GOT3 (cell line): Measurements from ENCODE around the gene USP49.

Experiments
- DNase-seq: peaks from one replicate; lab custom pipeline; 2025; ENCODE audit warnings: mixed read lengths; lab: John Stamatoyannopoulos, UW

Gene USP49

DNA sequence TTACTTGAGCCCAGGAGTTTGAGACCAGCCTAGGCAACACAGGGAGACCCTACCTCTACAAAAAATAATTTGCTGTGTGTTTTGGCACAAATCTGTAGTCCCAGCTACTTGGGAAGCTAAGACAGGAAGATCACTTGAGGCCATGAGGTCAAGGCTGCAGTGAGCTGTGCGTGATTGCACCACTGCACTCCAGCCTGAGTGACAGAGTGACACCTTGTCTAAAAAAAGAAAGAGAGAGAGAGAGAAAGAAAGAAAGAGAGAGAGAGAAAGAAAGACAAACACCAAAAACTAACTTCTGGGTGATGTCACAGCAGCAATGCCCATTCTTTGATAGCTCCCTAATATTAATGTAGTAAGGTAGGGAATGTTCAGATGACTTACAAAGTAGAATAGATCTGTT lies 20.4 kb downstream of the USP49 start:
- no peak for DNase-seq

DNA sequence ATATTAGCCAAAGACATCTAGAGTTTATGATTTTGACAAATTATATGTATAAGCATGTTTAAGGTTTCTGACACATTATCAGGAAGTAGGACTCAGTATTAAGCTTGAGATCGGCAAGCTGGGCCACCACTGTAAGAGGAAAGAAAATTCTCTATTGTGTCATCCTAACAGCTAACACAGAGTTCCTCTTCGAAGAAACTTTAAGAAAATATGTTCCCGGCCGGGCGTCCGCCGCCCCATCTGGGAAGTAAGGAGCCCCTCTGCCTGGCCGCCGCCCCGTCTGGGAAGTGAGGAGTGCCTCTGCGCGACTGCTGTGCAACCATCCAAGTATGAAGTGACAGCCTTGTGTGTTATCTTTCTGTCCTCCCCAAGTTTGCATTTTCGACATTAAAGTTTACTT lies 23.0 kb downstream of the USP49 start:
- DNase-seq, result no peak

DNA sequence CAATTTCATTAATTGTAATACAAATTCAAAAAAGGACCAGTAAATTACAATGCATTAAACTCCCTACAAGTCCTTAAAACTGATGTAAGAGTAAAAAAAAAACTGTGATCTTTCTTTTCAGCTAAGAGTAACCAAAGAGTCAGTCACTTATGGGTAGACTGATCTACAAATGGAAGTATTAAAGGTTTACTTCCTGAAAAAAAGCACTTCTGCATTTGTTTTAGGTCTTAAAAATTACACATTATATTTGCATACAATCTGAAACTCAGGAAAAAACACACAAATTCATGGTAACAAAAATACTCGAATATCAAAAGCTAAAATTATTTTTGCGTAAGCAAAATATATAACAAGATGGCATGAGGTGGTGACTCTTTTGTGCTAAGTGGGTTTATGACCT lies 23.5 kb downstream of the USP49 start:
- DNase-seq, result no peak

DNA sequence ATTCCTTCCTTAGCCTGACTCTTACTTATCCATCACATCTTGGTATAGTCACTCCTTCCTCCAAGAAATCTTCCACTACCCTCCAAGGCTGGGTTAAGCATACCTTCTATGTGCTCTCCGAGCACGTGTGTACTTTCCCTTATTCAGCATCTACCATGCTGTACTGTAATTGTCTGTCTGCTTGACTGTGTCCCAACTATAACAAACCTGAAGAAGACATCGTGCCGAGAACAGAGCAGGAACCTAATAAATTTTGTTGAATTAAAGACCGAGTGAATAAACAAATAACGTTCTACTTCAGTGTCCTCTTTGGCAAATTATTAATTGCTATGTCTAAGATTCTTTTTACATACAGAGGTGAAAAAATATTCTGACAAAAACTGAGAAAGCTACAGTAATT lies 35.8 kb downstream of the USP49 start:
- no peak for DNase-seq

DNA sequence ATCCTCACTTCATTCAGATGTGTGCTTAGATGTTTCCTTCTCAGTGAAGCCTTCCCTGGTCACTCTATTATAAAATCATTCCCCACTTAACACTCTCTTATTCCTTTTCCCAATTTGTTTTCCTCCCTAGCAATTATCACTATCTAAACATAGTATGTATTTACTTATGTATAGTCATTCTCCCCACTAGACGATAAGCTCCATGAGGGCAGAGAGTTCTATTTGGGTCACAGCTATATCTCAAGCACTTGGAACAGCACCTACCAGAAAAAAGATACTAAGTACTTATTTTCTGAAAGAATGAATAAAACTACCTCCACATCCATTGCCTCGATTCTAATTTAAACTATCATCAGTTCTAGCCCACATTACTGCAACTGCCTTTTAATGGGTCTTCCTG lies 36.5 kb downstream of the USP49 start:
- no peak for DNase-seq

DNA sequence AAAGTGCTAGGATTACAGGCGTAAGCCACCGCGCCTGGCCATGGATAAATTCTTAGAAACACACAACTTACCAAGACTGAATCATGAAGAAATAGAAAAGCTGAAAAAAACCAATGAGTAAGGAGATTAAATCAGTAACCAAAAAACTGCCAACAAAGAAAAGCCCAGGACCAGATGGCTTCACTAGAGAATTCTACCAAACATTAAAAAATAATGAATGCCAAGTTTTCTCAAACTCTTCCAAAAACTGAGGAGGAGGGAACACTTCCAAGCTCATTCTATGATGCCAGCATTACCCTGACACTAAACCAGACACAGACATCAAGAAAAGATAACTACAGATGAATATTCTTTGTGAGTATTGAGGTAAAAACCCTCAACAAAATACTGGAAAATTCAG lies 44.3 kb downstream of the USP49 start:
- no peak for DNase-seq

DNA sequence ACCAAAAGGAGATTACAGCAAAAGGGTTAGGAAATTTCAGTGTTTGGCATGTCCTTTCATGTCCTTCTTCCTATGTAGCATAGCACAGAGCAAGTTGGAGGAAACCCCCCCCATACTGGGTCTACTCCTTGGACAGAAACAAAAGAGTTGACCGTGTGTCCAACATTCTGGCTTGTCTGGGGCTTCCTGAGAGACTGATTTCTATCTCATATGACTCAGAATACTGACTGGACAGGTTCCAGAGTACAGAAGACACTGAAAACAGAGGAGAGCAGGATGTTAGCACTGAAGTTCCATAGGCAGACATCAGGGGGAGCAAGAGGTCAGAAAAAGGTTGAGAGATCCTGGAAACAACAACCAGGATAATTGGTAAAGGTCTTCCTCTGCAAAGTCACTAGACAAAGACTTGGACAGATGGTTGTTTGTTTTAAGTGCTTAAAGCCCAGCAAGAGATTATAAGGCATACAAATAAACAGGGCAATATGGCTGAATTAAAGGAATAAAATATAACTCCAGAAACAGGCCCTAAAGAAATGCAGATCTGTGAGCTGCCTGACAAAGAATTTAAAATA lies 48.4 kb downstream of the USP49 start:
- DNase-seq, result peak; percentile 15

DNA sequence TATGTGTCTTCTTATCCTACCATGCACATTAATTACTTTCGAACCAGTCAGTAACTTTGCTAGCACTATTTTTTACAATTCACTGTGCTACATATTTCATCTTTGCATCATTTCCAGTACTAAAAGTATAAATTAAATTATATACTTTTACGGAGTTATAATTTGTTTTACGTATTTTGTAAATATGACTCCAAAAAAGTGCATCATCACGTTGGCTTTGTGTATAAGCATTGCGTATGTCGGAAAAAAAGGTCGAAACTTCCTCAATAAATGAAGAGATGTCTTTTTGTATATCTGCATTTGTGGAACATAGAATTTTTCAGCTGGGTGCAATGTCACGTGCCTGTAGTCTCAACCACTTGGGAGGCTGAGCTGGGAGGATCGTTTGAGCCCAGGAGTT lies 52.0 kb downstream of the USP49 start:
- DNase-seq, result no peak

DNA sequence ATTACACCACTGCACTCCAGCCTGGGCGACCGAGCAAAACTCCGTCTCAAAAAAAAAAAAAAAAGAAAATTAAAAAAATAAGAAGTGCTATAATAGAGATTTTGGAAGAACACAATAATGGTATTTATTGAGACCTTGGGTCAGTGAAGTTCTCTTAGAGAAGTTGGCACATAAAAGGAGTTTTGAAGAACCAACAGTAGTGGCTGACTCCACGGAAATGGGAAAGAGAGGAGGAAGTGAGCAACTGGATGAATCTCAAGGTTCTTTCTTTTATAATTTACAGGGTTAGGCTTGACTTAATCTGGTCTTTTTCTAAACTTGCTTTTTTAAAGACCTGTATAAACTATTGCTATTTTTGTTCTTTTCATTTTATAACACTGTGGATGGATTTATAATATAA lies 54.8 kb downstream of the USP49 start:
- no peak for DNase-seq

DNA sequence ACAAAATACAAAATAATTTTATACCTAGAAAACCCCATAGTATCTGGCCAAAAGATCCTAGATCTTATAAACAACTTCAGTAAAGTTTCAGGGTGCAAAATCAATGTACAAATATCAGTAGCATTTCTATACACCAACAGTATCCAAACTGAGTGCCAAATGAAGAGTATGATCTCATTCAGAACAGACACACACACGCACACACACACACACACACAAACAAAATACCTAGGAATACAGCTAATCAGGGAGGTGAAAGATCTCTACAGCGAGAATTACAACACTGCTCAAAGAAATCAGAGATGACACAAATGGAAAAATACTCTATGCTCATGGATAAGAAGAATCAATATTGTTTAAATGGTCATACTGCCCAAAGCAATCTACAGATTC lies 58.5 kb downstream of the USP49 start:
- no peak for DNase-seq

DNA sequence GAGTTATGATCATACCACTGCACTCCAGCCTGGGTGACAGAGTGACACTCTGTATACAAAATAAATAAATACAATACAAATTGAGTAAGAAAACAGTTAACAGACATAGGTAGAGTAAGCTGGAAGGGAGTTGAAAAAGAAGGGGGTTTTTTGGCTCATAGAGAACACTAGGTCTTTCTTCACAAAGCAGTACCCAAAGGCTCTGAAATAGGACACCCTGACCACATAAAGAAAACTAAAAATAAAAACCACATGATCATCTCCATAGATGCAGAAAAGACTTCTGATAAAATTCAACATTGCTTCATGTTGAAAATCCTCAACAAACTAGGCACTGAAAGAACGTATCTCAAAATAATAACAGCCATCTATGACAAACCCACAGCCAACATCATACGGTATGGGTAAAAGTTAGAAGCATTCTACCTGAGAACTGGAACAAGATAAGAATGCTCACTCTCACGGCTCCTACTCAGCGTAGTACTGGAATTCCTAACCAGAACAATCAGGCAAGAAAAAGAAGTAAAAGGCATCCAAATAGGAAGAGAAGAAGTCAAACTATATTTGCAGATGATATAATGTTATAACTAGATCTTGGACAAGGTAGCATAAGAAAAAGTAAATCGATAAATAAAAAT lies 59.0 kb downstream of the USP49 start:
- DNase-seq, result no peak

DNA sequence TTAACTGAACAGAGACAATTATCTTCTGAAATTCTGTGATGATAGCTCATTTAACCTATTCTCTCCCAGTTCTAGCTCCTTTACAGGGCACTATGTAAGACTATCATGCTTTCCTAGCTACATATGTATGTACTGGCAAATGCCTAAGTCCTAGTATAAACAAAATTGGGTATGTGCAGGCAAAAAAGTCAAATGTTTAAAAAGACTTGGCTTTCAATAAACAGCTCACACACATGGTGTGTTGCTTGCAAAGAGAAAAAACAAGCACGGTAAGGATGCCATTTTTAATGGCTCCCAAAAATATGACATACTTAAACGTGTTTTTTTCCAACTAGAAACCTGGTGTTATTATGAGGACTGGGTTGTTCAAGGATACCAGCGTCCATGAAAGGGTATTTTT lies 62.9 kb downstream of the USP49 start:
- no peak for DNase-seq

DNA sequence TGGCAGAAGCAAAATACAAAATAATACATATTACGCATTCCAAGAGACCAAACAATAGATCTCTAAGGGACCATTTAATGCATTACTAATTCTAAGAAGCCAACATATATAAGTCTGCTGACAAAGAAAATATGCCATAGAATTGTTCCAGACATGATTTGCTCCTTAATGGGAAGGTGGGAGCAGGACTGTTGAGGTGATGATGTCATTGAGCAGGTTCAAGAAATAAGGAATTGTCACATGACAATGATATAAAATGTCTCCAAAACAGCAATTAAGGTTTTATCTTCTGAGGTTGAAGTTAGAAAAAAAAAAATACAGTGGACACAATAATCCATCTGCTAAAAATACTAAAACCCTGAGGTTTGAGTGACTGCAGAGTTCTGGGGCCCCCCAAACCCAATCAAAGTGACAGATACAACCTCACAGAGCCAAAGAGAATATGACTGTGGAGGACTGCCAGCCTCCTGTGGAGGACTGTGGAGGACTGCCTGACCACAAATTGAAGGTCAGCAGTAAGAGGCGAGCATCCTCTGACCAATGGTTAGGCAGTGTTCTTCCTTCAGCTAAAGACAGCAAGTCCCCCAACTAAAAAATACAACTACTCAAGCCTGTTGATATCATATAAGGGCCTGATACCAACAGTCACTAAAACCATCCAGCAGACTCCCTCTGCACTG lies 68.7 kb downstream of the USP49 start:
- no peak for DNase-seq

DNA sequence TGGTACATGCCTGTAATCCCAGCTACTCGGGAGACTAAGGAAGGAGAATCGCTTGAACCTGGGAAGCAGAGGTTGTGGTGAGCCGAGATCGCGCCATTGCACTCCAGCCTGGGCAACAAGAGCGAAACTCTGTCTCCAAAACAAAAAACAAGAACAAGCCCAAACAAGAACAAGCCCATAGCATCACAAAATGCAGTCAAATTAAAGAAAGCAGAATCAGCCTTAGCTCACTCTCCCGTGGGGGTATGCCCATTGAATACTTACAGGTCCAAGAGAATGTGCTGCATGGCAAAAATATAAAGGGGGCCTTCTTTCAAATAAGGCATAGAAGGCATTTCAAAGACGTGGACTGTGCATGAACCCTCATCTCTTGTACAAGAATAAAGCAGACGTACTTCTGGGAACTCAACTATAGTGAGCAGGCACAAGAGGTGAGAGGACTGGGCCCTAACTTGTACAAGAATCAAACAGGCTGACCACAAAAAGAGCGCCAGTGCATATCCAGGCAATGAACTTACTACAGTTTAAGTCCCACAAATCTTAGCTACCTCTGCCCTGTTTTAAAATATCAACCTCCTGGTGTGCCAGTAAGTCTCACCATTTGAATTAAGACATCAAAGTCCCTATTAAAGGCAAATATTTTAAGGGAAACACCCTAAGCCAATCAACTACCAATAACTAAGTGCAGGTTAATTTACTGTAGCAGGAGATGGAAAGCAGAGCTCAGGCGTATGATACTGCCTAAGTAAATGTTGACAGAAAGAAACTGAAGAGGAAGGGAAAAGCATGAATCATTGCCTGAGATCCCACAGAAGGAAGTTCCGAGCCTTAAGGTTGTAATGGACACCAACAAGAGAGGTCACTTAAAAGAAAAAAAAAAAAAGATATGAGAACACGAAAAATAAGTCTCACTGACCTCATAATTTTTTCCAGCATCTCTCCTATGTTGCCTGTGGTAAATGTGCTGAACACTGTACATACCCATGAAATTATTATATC lies 70.3 kb downstream of the USP49 start:
- DNase-seq, result no peak

DNA sequence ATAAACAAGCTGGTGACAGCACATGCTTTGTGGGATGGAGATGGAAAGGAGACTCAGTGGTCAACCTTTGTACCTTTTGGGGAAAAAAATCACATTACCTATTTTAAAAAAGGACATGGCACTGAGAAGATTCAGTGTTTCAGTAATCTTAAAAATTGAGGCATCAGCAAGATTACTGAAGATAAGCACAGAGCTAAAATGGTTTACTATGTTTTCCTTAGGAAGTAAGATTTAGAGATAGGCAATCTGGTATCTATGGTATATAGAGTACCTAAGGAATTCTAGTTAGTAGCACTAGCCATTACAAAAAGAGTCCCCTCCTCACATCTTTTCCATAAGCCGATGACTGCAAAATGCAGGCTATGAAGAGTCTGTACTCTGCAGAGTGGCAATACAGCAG lies 72.0 kb downstream of the USP49 start:
- no peak for DNase-seq

DNA sequence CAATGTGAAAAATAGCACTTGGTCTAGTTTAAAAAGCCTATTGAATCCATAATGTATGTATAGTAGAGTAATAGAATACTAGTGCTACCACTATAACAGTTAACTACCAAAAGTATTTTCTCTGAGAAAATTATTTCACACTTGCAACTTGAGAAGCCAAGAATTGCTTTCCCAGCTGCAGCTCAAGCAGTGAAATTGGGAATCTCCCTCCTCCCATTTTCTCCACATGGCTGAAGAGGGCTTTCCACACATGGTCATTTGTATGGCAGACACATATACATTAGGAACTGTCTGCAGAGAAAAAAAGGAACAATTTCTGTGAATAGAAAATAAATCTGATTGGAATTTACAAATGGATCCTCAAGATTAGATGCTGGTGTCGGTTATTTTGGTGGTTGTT lies 73.2 kb downstream of the USP49 start:
- DNase-seq, result no peak

DNA sequence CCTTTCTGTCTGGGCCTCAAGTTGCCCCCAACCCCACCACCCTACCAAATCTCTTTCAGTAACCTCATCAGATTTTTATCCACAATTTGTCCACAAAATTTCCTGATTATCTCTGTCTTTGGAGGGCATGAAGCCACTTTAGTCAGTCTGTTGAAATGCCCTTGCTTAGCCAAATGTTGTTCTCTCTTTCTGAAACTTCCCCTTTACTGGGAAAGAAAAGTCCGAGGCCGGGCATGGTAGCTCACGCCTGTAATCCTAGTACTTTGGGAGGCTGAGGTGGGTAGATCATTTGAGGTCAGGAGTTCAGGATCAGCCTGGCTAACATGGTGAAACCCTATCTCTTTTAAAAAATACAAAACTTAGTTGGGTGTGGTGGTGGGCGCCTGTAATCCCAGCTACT lies 73.9 kb downstream of the USP49 start:
- no peak for DNase-seq

DNA sequence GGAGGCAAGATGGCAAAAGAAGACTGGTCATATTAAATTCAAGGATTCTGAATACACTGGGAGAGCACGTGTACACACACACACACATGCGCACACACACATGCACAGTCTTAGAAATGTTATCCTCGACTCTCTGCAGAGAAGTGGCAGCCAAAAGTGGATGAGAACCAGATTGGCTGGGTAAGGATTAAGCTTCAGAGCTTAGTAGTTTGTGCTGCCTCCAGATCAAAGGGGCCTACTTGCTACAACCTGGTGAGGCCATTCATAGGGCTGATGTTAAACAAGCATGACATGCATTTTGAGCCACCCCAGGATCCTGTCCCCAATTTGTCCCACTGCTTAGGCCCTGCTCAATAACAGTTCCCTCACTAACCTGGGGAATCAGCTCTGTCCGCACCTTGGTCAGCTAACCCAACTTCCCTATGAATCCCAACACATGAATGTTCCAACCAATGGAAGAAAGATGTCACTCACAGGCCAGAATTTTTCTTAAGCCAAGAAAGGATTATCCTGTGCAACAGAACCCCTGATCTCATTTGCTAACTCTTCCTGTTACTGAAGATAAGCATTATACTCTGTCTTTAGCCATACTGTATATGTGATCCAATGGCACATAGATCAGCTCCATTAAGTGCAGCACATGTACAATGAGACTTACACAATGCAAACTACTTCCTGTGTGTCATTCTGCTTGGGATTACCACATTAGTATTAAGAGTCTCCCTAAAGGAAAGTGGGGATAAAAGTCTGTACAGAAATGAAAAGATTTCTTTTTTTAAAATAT lies 76.7 kb downstream of the USP49 start:
- no peak for DNase-seq

DNA sequence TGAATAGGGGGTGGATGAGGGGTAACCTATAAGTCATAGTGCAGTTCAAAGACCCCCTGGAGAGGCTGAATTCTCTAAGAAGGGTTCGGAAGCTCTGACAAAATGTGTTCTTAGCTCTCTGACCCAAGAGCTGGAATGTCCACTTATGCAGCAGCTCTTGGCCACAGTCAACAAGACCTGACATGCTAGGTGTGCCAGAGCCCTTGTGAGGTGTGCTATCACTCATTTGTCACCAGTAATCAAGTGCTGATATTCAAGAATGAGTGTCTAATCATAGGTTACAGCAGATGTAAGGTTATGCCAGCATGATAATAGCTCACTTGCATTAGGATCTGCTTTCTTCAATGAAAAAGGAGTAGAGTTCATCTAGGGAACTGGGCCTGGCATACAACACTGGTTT lies 79.6 kb downstream of the USP49 start:
- DNase-seq, result no peak

DNA sequence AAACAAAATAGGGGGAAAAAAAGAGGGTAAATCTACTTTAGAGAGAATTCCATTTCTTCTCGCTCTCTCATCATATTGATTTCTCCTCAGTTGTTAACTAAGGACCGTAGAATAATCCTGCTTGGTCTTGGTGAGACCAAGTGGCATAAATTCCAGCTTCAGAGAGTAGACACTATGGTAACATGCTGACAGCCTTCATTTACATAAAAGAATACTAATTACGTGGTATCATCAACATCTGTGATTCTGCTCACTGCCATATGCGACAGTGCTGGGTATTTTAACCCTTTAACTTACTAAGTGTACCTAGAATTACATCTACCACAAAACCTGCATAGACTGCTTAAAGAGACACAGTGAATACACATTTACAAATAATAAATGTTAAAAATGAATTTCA lies 80.5 kb downstream of the USP49 start:
- no peak for DNase-seq

DNA sequence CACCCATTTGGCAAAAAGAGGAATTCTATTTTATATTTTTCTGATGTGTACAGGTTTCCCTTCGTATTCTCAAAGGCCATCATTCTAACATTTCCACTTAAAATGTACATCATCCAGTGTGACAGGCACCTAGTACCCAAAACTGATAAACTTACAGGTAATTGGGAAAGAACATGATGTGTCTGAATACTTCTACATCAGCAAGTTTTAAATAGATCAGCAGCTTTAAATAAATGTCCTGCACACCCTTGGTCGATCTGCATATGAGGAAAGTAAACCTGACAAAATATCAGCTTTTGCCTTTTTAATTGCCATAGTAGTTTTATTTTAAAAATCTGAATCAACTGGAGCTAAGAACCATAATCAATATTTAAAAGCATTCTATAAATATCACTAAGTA lies 81.2 kb downstream of the USP49 start:
- DNase-seq, result no peak

DNA sequence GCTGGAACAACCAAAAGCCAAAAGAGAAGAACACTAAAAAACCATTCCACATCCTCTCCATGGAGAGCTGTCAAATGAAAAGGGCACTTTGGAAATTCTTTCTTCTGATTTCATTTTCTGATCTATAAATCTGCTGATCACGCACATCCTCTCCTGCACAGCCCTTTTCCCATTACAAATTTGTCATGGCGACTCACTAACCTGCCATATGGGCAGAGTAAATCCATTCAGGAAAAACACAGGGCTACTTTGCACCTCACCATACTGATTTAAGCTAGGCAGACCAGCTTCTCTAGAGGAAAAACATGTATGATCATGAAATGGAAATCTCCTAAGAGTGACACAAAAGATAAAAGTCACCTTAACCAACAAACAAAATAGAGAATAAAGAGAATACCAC lies 81.7 kb downstream of the USP49 start:
- no peak for DNase-seq
